WTC11 (cell line): ENCODE measurements around the gene IL4I1.

ENCODE experiments used
- CTCF ChIP-seq: fragments of 200-600 bp; IDR thresholded peaks from 2 replicates; pipeline ENCODE4 v1.8.0; 2022; ENCODE audit warnings: antibody characterized with exemption
- STAT6 ChIP-seq: sonication (generic); formaldehyde crosslinking; conservative IDR thresholded peaks from 2 replicates; pipeline ENCODE4 v1.8.1; 2023; ENCODE audit warnings: mild to moderate bottlenecking, low read depth, missing genetic modification reagents, moderate library complexity

- TF ChIP-seq STAT6 (CRISPR knock-in tag) (no peak), CTCF (no peak)
Measured at GRCh38 chr19:49859682-49860335, 36.9 kb downstream of the IL4I1 start.
